ENCODE results near the gene FERMT1. TPM values are rescaled to one million over a fixed set of nuclear protein-coding genes. Genes with fewer than 3 reads are reported as not detected.
"Not testable (repeated sequence)": the region's sequence is repeated elsewhere in the genome, so short reads cannot be mapped to it uniquely, and the experiment has no call there.

The FERMT1 gene
- polyA plus RNA-seq, 3 donors = 3.5 to 3.9 (median 3.6) TPM

DNA sequence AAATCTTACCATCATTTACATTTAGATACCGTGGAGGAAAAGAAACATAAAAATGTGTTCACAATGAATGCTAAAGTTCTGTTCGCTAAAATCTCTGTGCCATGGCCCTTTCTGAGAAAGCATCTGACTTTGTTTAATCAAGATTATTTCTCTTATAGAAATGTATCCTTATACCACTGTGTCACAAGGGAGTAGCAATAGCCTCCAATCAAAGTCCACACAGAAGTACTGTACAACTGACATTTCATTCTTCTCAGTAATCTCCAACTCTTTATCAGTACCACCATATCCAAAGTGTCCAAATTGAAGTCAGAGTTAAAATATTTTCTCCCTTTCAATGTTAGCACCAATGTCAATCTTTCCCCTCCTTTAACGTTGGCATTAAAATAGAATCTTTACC is 6.1 kb downstream of the FERMT1 start:
- DNase-seq (ENCODE audit: low read depth in 3 of 3, low spot score in 2 of 3) = no peak

- DNase-seq (ENCODE audit: low read depth in 3 of 3, low spot score in 2 of 3) = no peak
These were observed 7.5 kb downstream of the FERMT1 start for GRCh38 chr20:6115221-6115895.

DNA sequence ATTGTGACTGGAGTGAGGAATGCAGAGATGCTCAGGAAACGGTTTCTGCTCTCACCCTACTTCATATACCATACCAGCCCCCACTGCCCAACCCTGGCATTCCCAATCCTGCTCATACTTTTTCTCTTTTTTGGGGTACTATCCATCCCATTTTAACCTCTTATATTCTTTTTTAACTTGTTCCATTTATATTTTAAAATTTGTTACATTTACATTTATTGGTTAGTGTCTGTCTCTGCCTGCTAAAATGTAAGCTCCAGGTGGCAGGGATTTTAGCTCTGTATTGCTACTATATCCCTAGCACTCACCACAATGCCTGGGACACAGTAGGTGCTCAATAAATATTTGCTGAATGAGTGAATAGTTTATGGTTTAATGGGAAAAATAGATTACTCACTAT is 8.1 kb downstream of the FERMT1 start:
- DNase-seq (ENCODE audit: low read depth in 3 of 3, low spot score in 2 of 3) = no peak

DNA sequence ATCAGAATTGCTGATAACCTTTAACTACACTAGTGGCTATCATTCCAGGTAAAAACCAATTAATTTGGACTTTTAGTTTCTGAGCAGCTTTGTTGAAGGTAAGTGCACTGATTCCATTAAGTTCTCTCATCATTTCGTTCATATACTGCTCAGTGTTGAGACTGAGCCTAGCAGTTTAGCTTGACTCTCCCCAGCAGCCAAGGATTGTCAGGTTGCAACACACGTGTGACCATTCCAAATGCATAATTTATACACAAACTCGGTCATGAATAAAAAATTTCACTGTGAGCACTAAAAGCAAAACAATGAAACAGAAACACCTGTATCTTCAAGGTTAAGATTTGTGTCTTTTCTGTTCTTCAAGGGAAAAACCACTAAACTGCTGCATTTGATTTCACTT is 8.9 kb downstream of the FERMT1 start:
- no peak for DNase-seq (ENCODE audit: low read depth in 3 of 3, low spot score in 2 of 3)

DNA sequence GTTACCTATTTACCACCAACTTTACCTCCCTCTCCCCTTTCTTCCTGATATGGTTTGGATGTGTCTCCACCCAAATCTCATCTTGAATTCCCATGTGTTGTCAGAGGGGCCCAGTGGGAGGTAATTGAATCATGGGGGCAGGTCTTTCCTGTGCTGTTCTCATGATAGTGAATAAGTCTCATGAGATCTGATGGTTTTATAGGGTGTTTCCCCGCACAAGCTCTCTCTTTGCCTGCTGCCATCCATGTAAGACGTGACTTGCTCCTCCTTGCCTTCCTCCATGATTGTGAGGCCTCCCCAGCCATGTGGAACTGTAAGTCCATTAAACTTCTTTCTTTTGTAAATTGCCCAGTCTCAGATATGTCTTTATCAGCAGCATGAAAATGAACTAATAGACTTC is 9.9 kb downstream of the FERMT1 start:
- not testable (repeated sequence) for DNase-seq (ENCODE audit: low read depth in 3 of 3, low spot score in 2 of 3)

GRCh38 chr20:6108330-6108729 is 14.5 kb downstream of the FERMT1 start:
- no peak for DNase-seq (ENCODE audit: low read depth in 3 of 3, low spot score in 2 of 3)

- no peak for DNase-seq (ENCODE audit: low read depth in 3 of 3, low spot score in 2 of 3)
These were observed 18.2 kb downstream of the FERMT1 start for GRCh38 chr20:6104493-6105188.

DNA sequence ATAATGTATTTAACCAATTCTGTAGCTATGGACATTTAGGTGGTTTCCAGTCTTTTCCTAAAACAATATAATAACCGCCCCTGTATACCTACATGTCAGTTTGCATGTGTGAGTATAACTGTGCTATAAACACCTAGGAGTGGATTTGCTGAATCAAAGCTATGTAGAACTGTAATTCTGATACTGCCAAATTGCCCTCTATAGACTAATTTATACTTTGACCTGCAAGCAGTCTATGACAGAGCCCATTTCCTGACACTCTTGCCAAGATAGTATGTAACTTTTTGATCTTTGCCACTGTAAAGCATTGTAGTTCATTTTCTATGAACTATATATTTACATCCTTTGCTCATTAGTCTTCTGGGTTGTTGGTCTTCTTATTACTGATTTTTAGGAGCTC is 19.5 kb downstream of the FERMT1 start:
- no peak for DNase-seq (ENCODE audit: low read depth in 3 of 3, low spot score in 2 of 3)

DNA sequence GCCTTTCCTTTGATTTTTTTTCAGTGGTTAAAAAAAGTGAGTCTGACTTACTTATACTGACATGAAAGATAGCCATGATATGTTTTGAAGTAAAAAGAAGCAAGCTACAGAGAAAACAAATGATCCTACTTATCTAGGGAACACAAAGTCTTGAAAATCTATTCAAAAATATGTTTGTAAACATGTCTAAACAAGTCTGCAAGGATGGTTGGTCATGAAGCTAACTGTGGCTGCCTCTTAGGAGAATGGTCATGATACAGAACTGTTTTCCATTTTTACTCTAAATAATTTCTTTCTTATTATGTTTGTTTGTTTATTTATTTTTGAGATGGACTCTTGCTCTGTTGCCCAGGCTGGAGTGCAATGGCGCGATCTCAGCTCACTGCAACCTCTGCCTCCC is 21.5 kb downstream of the FERMT1 start:
- no peak for DNase-seq (ENCODE audit: low read depth in 3 of 3, low spot score in 2 of 3)

DNA sequence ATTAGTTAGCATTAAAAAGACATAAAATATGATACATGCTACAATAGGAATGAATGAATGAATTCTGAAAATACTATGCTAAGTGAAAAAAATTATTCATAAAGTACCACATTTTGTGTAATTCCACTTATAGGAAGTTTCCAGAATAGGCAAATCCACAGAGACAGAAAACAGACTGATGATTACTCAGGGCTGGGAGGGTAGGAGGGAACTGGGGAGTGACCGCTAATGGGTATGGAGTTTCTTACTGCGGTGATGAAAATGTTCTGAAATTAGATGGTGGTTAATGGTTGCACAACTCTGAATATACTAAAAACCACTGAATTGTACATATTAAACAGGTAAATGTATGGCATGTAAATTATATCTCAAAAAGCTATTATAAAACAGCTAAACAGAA is 22.6 kb downstream of the FERMT1 start:
- DNase-seq (ENCODE audit: low read depth in 3 of 3, low spot score in 2 of 3) = no peak

GRCh38 chr20:6099819-6100218 is 23.0 kb downstream of the FERMT1 start:
- no peak for DNase-seq (ENCODE audit: low read depth in 3 of 3, low spot score in 2 of 3)

DNA sequence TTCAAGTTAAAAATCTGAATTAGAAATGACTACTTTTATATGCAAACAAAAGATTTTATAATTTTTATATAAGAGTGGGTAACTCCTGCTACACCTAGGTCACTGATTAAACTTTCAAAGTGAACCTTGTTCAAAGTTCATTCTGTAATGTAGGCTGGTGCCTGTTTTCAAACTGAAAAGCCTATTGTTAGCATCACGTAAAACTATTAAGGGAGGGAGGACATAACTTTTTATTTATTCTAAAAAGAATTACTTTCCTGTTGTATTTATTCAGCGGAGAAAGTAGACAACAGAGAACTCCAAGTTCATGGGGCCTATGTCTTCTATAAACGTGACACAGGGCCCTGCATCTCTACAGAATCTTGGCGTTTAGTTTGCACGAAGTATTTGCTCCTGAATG is 27.4 kb downstream of the FERMT1 start:
- no peak for DNase-seq (ENCODE audit: low read depth in 3 of 3, low spot score in 2 of 3)

GRCh38 chr20:6094565-6094964 is 28.3 kb downstream of the FERMT1 start:
- DNase-seq (ENCODE audit: low read depth in 3 of 3, low spot score in 2 of 3) = no peak

GRCh38 chr20:6094063-6094462 is 28.8 kb downstream of the FERMT1 start:
- no peak for DNase-seq (ENCODE audit: low read depth in 3 of 3, low spot score in 2 of 3)

- no peak for DNase-seq (ENCODE audit: low read depth in 3 of 3, low spot score in 2 of 3)
These were observed 31.2 kb downstream of the FERMT1 start for GRCh38 chr20:6091661-6092060.

DNA sequence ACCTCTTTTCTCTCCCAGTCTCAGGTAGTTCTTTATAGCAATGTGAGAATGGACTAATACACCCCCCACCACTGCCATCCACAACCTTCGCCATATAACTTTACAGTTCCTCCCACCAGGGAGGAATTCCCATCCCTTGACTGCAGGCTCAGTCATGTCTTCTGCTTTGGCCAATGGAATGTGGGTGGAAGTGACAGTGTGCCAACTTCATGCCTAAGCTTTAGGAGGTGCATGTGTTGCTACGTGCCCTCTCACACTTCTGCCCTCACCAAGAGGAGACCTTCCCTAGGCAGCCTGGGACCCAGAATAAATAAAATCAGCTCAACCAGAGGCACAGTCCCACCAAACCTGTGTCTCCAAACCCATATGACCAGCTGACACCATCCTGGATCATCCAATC is 36.0 kb downstream of the FERMT1 start:
- DNase-seq (ENCODE audit: low read depth in 3 of 3, low spot score in 2 of 3) = no peak

GRCh38 chr20:6083926-6084325 is 38.9 kb downstream of the FERMT1 start:
- DNase-seq (ENCODE audit: low read depth in 3 of 3, low spot score in 2 of 3) = no peak

GRCh38 chr20:6081236-6081635 is 41.6 kb downstream of the FERMT1 start:
- DNase-seq (ENCODE audit: low read depth in 3 of 3, low spot score in 2 of 3) = no peak

GRCh38 chr20:6079016-6079415 is 43.8 kb downstream of the FERMT1 start:
- no peak for DNase-seq (ENCODE audit: low read depth in 3 of 3, low spot score in 2 of 3)

- no peak for DNase-seq (ENCODE audit: low read depth in 3 of 3, low spot score in 2 of 3)
These were observed 47.2 kb downstream of the FERMT1 start for GRCh38 chr20:6075428-6076219.

- DNase-seq (ENCODE audit: low read depth in 3 of 3, low spot score in 2 of 3) = no peak
These were observed 48.0 kb downstream of the FERMT1 start for GRCh38 chr20:6074784-6075183.

DNA sequence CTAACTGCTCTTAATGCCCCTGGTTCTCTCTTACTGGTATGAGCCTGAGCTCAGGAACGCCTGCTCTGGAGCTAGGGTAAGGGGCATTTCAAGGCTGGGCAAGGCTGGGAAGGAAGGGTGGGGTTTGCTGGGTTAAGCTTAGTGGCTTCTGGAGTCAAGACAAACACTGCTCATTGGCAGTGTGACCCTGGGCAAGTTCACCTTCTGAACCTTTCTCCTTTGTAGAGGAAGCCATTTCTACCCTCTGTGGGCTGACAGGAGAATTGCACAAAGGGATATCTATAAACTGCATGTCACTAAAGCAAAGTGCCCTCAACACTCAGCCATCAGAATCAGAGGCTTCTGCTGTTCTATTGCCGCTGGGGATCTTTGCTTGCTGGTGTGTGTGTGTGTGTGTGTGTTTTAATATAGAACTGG is 48.7 kb downstream of the FERMT1 start:
- no peak for DNase-seq (ENCODE audit: low read depth in 3 of 3, low spot score in 2 of 3)

Measured in right renal cortex interstitium (tissue), 3 donors.